ENCODE data around the gene AOAH.
"Not testable (repeated sequence)": the region's sequence is repeated elsewhere in the genome, so short reads cannot be mapped to it uniquely, and the experiment has no call there.

Gene AOAH

DNA sequence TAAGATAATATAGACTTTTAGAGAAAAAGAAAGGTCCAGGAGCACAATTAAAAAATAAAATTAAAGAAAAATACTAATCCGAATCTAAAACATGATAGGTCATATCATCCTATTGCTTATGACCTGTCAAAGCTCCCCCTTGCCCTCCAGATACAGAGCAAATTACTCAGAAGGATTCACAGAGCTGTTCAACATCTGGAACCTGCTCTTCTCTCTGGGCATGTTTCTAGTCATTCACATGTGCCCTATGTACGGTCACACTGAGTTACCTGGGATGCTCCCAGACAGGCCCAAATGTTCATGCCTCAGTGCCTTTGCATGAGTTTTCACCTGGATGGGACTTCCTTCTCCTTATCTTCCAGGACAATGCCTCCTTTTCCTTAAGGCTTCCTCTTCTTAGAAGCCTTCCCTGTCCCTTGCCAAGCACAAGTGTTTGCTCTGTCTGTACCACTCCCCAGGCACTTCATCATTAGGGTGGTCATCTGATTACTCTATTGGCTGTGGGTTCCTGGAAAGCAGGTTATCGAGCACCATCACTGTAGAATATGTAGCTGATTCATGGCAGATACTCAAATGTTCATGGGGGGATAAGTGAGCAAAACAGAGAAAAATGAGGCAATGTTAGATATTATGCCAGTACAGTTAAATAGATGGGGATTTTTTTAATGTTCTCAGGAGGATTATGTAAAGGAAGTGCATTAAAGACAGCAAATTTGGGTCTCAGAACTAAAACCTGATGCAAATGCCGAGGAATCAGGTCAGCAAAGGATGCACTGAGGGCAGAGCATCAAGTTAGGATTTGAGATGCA lies 12.0 kb upstream of the AOAH start:
- no peak for DNase-seq

DNA sequence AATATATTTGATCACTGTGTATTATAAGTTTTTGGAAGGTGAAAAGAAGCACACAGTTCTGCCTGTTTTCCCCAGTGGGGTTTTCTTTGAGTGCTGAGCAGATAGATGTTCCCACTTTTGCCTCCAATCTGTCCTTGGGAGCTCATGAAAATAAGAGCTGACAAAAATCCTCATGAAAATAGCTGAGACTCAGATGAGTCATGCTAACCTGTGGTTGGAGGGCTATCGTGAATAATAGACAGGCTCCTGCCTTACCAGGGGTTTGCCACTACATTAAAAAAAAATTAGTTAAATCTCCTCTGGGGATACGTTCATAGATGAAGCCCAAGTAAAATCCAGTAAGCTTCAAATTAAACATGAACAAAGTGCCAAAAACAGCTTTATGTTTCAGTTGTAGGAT lies 10.9 kb upstream of the AOAH start:
- no peak for DNase-seq

GRCh38 chr7:36734731-36735130 lies 10.4 kb upstream of the AOAH start:
- no peak for DNase-seq

GRCh38 chr7:36733411-36733810 lies 9.1 kb upstream of the AOAH start:
- DNase-seq = no peak

DNA sequence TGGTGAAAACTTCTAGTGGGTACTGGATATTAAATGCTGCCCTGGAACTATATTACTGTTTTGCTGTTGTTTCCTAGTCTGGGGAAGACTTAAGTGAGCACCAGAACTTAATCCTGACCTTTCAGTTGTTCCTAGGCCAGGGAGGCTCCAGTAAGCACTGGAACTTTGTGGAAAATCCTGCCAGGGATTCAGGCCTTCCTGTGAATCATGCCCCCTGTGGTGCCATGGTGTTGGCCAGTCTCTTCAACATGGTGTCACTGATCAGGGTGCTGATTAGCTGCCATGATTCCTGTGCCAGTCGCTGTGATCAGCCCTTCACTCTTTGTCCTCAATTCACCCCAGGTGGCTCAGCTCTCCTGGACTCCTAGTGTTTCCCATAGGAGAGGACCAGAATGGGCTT lies 8.5 kb upstream of the AOAH start:
- no peak for DNase-seq

DNA sequence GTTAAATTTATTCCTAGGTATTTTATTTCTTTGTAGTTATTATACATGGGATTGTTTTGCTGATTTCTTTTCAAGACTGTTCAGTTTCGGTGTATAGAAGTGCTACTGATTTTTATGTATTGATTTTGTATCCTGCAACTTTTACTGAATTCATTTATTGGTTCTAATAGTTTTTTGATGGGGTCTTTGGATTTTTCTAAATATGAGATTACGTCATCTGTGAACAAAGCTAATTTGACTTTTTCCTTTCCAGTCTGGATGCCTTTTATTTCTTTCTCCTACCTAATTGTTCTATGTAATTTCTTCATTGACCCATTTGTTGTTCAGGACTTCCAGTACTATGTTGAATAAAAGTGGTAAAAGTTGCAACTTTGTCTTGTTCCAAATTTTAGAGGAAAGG lies 5.8 kb upstream of the AOAH start:
- DNase-seq = no peak

DNA sequence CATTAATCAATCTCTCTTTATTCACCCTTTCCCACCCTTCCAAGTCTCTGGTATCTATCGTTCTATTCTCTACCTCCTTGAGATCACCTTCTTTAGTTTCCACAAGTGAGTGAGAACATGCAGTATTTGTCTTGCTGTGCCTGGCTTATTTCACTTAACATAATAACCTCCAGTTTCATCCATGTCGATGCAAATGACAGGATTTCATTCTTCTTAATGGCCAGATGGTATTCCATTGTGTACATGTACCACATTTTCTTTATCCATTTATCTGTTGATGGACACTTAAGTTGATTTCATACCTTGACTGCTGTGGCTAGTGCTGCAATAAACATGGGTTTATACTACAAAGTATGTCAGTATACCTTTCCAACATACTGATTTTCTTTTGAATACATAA lies 3.8 kb upstream of the AOAH start:
- no peak for DNase-seq

DNA sequence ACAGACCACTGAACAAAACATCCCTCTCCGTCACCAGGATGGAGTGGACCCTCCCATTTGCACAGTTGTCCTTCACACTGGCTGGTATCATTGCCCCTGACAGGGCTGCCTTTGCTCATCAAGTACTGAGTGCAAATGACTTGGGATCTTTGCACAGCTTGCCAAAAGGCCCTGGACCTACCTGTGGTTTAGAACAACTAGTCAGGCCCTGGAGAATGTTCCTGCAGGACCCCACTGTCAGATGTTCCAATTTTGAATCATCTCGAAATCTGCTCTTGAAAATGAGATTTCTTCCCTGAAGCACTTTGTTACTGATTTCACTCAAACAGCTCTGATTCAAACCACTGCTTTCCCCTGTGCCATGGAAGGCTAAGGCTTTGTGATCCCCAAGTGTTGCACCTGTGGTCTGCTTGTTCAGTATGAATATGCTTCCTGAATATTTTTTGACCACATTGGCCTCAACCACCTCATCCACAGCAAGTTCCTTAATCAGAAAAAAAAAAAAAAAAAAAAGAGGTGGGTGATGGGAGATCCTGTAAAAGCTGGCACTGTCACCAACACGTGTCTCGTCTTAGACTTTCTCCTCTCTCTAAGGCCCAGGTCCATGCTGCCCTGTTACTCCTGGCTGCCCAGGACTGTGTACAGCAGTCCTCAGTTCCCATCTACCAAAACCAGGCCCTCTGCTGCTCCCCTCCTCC lies 2.7 kb upstream of the AOAH start:
- DNase-seq = no peak

DNA sequence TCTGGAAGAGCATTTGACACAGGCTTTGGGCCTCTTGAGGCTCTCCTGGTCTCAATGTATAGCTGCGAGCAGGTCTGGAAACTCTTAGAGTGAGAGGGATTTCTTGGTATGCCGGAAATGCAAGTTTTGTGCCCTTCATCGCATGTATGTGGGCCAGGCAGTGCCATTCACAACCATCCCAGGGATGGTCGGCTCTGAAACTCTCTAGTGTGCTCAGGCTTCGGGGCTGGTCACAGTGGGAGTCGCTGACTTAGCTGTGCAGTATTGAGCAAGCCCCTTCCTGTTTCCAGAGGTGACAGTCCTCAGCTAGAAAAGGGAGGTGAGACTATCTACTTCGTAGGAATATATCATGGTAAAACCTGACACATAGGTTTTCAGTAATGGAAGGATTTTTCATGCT lies 2.0 kb upstream of the AOAH start:
- DNase-seq = no peak

- DNase-seq = no peak
Measured at GRCh38 chr7:36724996-36725395, 702 bp upstream of the AOAH start.

- DNase-seq = no peak
Measured at GRCh38 chr7:36723291-36723690, 1.0 kb downstream of the AOAH start.

DNA sequence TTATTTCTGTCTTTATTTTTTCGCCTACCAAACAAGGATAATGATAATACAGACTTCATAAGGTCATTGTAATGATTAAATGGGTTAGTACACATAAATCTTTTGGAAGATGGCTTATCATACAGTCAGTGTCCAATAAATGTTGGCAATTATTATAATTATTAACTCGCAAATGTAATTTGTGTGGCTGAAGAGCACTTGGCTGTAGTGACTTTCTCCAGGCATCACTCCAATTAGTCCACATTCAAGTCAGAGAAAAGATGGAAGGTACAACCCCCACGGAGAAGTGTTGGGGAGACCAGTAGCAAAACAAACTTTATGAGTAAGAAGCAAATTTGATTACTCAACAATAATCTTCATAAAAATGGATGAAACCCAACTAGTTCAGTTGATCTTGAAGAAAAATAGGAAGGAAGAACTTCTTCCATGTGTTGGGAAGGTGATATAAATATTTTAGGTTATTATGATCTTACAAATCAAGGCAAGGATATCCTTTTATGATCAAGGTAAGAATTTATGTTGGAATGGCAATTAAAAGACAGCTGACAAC lies 5.1 kb downstream of the AOAH start:
- no peak for DNase-seq

- DNase-seq = no peak
Measured at GRCh38 chr7:36717586-36717985, 6.7 kb downstream of the AOAH start.

- DNase-seq = not testable (repeated sequence)
Measured at GRCh38 chr7:36716802-36717201, 7.5 kb downstream of the AOAH start.

DNA sequence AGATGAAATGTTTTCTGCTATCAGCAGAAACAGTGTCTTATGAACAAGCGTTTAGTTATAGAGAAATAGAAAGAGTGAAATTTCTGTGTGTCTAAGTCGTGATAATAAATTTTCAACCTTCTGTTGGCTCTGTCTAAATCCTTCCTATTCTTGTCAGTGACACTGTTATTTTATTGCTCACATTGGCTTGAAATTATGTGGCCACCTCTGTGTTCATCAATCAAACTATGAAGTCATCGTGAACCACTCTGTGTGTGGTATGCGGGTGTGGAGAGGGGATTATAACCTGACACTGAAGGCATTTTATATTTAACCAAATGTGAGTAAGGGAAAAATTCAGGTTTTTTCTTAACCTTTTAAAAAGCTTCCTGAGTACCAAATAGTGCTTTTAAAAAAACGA lies 12.3 kb downstream of the AOAH start:
- DNase-seq = no peak

GRCh38 chr7:36711256-36711655 lies 13.0 kb downstream of the AOAH start:
- no peak for DNase-seq

DNA sequence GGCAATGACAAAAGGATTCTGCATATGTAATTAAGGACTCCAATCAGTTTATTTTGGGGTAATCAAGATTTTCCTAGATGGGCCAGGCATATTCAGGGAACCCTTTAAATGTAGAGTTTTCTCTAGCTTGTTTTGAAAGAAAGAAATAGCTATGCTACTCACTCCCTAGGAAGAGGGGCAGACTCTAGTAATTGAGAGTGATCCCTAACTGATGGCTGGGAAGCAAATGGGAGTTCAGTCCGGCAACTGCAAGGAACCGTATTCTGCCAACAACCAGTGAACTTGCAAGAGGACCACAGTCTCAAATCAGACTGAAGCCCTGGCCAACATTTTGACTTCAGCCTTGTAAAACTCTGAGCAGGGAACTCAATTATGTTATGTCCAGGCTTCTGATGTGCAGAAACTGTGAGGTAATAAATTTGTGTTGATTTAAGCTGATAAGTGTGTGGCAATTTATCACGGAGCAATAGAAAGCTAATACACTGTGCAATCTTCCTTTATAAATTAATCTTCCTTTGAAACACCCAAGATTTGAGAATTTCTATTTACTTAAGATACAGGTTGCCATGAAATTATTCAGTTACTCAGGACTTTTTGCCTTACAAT lies 14.0 kb downstream of the AOAH start:
- DNase-seq = no peak

GRCh38 chr7:36708767-36709166 lies 15.5 kb downstream of the AOAH start:
- peak; percentile 37 for DNase-seq

GRCh38 chr7:36707898-36708297 lies 16.4 kb downstream of the AOAH start:
- no peak for DNase-seq

- DNase-seq = no peak
Measured at GRCh38 chr7:36707465-36707864, 16.8 kb downstream of the AOAH start.

DNA sequence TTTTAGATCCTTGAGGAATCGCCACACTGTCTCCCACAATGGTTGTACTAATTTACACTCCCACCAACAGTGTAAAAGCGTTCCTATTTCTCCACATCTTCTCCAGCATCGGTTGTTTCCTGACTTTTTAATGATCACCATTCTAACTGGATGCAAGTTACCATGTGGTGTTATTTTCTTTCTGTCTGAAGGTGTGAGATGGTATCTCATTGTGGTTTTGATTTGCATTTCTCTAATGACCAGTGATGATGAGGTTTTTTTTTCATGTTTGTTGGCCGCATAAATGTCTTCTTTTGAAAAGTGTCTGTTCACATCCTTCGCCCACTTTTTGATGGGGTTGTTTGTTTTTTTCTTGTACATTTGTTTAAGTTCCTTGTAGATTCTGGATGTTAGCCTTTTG lies 20.4 kb downstream of the AOAH start:
- DNase-seq = not testable (repeated sequence)

DNA sequence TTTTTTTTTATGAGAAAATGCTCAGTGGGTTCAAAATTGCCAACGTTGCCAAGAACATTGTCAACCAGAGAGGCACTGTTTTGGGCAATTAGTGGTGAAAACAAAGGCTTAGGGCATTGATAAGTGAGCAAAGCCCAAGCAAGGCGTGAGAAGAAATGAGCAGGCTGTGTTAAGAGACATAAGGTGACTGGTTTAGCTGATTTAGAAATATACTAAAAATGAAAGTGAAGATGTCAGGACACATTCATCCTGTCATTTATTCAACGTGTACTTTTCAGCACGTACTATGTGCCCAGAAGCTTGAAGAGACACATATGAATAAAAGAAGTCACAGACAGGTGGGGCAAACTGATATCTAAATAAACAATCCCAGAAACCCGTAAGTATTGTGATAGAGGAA lies 31.8 kb downstream of the AOAH start:
- no peak for DNase-seq

- no peak for DNase-seq
Measured at GRCh38 chr7:36691983-36692382, 32.3 kb downstream of the AOAH start.
